Measurements from ENCODE around the gene CNOT1.
"Not testable (repeated sequence)": the region's sequence is repeated elsewhere in the genome, so short reads cannot be mapped to it uniquely, and the experiment has no call there.

Gene CNOT1

GRCh38 chr16:58492066-58492465 is 137.6 kb downstream of the CNOT1 start:
- TF ChIP-seq POLR2A (IDR thresholded peaks at IDR 0.05; ENCODE audit: low read depth, low read length), result no peak
- DNase-seq (ENCODE audit: insufficient read length, low spot score) (no peak), FAIRE-seq (no peak)

- FAIRE-seq; DNase-seq (ENCODE audit: insufficient read length, low spot score): not testable (repeated sequence)
Observed at GRCh38 chr16:58490539-58490938, 139.1 kb downstream of the CNOT1 start.

- FAIRE-seq, result no peak
Observed at GRCh38 chr16:58490065-58490464, 139.6 kb downstream of the CNOT1 start.

GRCh38 chr16:58488531-58488930 is 141.1 kb downstream of the CNOT1 start:
- TF ChIP-seq POLR2A (IDR thresholded peaks at IDR 0.05; ENCODE audit: low read depth, low read length), result no peak
- no peak for FAIRE-seq
- DNase-seq (ENCODE audit: insufficient read length, low spot score), result no peak

More at GRCh38 chr16:58490065-58490464, 139.6 kb downstream of the CNOT1 start:
- TF ChIP-seq POLR2A (IDR thresholded peaks at IDR 0.05; ENCODE audit: low read depth, low read length), result no peak
- no peak for DNase-seq (ENCODE audit: insufficient read length, low spot score)

GRCh38 chr16:58487566-58488351 is 141.9 kb downstream of the CNOT1 start:
- FAIRE-seq (peak; percentile 43), DNase-seq (ENCODE audit: insufficient read length, low spot score) (peak; percentile 83)
- no peak for TF ChIP-seq POLR2A (IDR thresholded peaks at IDR 0.05; ENCODE audit: low read depth, low read length)

- FAIRE-seq (no peak), DNase-seq (ENCODE audit: insufficient read length, low spot score) (no peak)
- TF ChIP-seq POLR2A (IDR thresholded peaks at IDR 0.05; ENCODE audit: low read depth, low read length), result no peak
Observed at GRCh38 chr16:58485184-58485887, 144.3 kb downstream of the CNOT1 start.

GRCh38 chr16:58481931-58482330 is 147.7 kb downstream of the CNOT1 start:
- TF ChIP-seq POLR2A (IDR thresholded peaks at IDR 0.05; ENCODE audit: low read depth, low read length), result no peak
- DNase-seq (ENCODE audit: insufficient read length, low spot score) (no peak), FAIRE-seq (no peak)

GRCh38 chr16:58481226-58481869 is 148.3 kb downstream of the CNOT1 start:
- no peak for FAIRE-seq

GRCh38 chr16:58478427-58478826 is 151.2 kb downstream of the CNOT1 start:
- no peak for TF ChIP-seq POLR2A (IDR thresholded peaks at IDR 0.05; ENCODE audit: low read depth, low read length)
- FAIRE-seq, result no peak
- no peak for DNase-seq (ENCODE audit: insufficient read length, low spot score)

More at GRCh38 chr16:58481226-58481869, 148.3 kb downstream of the CNOT1 start:
- DNase-seq (ENCODE audit: insufficient read length, low spot score), result no peak
- TF ChIP-seq POLR2A (IDR thresholded peaks at IDR 0.05; ENCODE audit: low read depth, low read length), result no peak

GRCh38 chr16:58476791-58477190 is 152.8 kb downstream of the CNOT1 start:
- no peak for DNase-seq (ENCODE audit: insufficient read length, low spot score)
- no peak for TF ChIP-seq POLR2A (IDR thresholded peaks at IDR 0.05; ENCODE audit: low read depth, low read length)
- FAIRE-seq, result no peak

GRCh38 chr16:58475091-58475619 is 154.5 kb downstream of the CNOT1 start:
- FAIRE-seq, result no peak
- no peak for TF ChIP-seq POLR2A (IDR thresholded peaks at IDR 0.05; ENCODE audit: low read depth, low read length)

GRCh38 chr16:58474296-58474695 is 155.3 kb downstream of the CNOT1 start:
- DNase-seq (ENCODE audit: insufficient read length, low spot score), result no peak
- no peak for TF ChIP-seq POLR2A (IDR thresholded peaks at IDR 0.05; ENCODE audit: low read depth, low read length)
- FAIRE-seq, result no peak

More at GRCh38 chr16:58475091-58475619, 154.5 kb downstream of the CNOT1 start:
- no peak for DNase-seq (ENCODE audit: insufficient read length, low spot score)

GRCh38 chr16:58472827-58473226 is 156.8 kb downstream of the CNOT1 start:
- FAIRE-seq (no peak), DNase-seq (ENCODE audit: insufficient read length, low spot score) (no peak)
- TF ChIP-seq POLR2A (IDR thresholded peaks at IDR 0.05; ENCODE audit: low read depth, low read length), result no peak

- FAIRE-seq (no peak), DNase-seq (ENCODE audit: insufficient read length, low spot score) (no peak)
- no peak for TF ChIP-seq POLR2A (IDR thresholded peaks at IDR 0.05; ENCODE audit: low read depth, low read length)
Observed at GRCh38 chr16:58472266-58472665, 157.4 kb downstream of the CNOT1 start.
